Naive thymus-derived CD8-positive, alpha-beta T cell (primary cell): ENCODE measurements around the gene HELZ. TPM values are rescaled to one million over a fixed set of nuclear protein-coding genes. Genes with fewer than 3 reads are reported as not detected.

Experiments
- ATAC-seq, 2 donors: fragments of 150-1000 bp; cut with Tn5 transposase in 1 of 2; sonication (Bioruptor Pico), chemical (Tn5 transposase) in 1 of 2; 1 replicate in 1 of 2; 2 replicates in 1 of 2; pipeline ENCODE4 v1.10.0; 2021; ENCODE audit warnings: mild to moderate bottlenecking in 2 of 2, moderate library complexity in 2 of 2
- POLR2A ChIA-PET: fragments of 350-600 bp; sonication (Branson Sonifier 250); formaldehyde crosslinking; loops from one replicate; lab custom pipeline; 2021; ENCODE audit warnings: antibody characterized with exemption; lab: Charles Lee
- DNase-seq, 10 donors: peaks; one replicate each; pipeline versions ENCODE4 v3.0.0 to v3.0.0-alpha.2; 2020 to 2022
- H3K27ac Mint-ChIP-seq, 10 donors: one replicate each; pipeline ENCODE4 v1.8.0; 2020 to 2022; ENCODE audit warnings: mild to moderate bottlenecking in 10 of 10, mixed read lengths in 10 of 10, moderate library complexity in 4 of 10, inconsistent platforms in 1 of 10
- H3K27me3 Mint-ChIP-seq, 5 donors: one replicate each; pipeline ENCODE4 v1.8.0; 2021 to 2022; ENCODE audit warnings: mixed read lengths in 5 of 5
- H3K36me3 Mint-ChIP-seq, 3 donors: one replicate each; pipeline ENCODE4 v1.8.0; 2020 to 2022; ENCODE audit warnings: mixed read lengths in 3 of 3, mild to moderate bottlenecking in 2 of 3, inconsistent platforms in 1 of 3
- H3K4me1 Mint-ChIP-seq, 4 donors: one replicate each; pipeline ENCODE4 v1.8.0; 2021 to 2022; ENCODE audit warnings: mixed read lengths in 4 of 4
- H3K4me3 Mint-ChIP-seq, 10 donors: one replicate each; pipeline ENCODE4 v1.8.0; 2020 to 2022; ENCODE audit warnings: mild to moderate bottlenecking in 10 of 10, mixed read lengths in 10 of 10, moderate library complexity in 6 of 10, inconsistent platforms in 1 of 10
- H3K9me3 Mint-ChIP-seq, 9 donors: one replicate each; pipeline ENCODE4 v1.8.0; 2020 to 2022; ENCODE audit warnings: mixed read lengths in 9 of 9, mild to moderate bottlenecking in 3 of 9, inconsistent platforms in 1 of 9, moderate library complexity in 1 of 9
- polyA plus RNA-seq, 3 donors: library from polyadenylated mRNA; unstranded; fragments of 300-500 nt; fragmentation: Illumina TruSeq; gene quantifications; one replicate each; pipeline ENCODE4 v1.2.3, GENCODE V29; 2021
- total RNA-seq, 8 experiments: library from RNA in 2 of 8; stranded (reverse) in 2 of 8; gene quantifications; one replicate each; pipeline ENCODE4 v1.2.3 and lab custom pipeline; 2021 to 2026

Gene HELZ
- total and polyA plus RNA-seq, 5 experiments from 2014 or later = 43.0 to 75.1 (median 48.6) TPM

DNA sequence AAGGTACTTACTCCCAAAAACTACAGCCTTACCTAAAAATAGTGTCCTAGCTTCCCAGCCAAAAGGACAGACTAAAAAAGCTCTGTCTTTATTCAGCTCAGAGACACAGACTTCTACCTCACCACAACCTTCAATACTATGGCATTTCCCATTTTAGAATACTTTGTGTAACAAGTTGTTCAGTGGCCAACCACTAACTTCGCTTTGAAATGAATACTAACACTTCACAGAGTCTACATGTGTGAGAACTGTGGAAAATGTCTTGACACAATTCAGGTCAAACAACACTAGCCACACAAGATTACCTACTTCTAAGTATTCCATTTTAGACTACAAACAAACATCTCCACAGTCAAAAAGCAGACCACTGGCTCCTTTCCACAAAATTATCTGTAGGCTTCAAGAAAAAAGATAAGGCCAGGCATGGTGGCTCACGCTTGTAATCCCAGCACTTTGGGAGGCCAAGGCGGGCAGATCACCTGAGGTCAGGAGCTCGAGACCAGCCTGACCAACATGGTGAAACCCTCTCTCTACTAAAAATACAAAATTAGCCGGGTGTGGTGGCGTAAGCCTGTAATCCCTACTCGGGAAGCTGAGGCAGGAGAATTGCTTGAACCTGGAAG, 3.2 kb downstream of the HELZ start:
- POLR2A ChIA-PET = no interaction called here
- Mint-ChIP-seq H3K4me3 (peak overlapping the region in 7 of 10 donors; percentile 0 to 52 (median 22)), H3K36me3 (peaks cover 0 to 49% (median 3%) of the 10 kb centered on the region in 3 donors), H3K9me3 (no peaks in the 10 kb centered on the region), H3K27ac (peak overlapping the region in 2 of 10 donors; percentile 22 to 36), H3K27me3 (no peaks in the 10 kb centered on the region), H3K4me1 (peaks cover 19 to 57% (median 53%) of the 10 kb centered on the region in 4 donors)
- no peak for DNase-seq
- ATAC-seq = no peak

DNA sequence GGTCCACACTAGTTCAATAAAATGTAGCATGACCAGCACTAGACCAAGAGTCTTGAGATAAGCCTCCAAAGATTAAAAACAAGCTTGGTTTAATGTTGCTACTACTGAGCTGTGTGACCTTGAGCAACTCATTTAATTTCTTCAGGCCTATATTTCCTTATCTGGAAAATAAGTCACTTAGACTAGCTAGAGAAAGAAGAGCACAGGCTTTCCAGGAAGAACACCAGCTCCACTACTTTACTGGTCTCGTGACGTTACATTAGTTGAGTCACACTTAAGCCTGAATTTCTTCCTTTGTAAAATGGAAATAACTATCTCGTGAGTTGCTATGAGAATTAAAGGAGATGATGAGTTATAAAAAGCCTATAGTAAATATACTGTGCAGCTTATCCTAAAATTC, 5.4 kb downstream of the HELZ start:
- POLR2A ChIA-PET = no interaction called here
- Mint-ChIP-seq H3K36me3 (peaks cover 4 to 69% (median 14%) of the 10 kb centered on the region in 3 donors), H3K27me3 (no peaks in the 10 kb centered on the region), H3K4me3 (peak overlapping the region in 1 of 10 donors; percentile 31), H3K9me3 (no peaks in the 10 kb centered on the region), H3K4me1 (peaks cover 22 to 62% (median 60%) of the 10 kb centered on the region in 4 donors), H3K27ac (peak overlapping the region in 2 of 10 donors; percentile 6 to 67)
- DNase-seq (no peak), ATAC-seq (no peak)

DNA sequence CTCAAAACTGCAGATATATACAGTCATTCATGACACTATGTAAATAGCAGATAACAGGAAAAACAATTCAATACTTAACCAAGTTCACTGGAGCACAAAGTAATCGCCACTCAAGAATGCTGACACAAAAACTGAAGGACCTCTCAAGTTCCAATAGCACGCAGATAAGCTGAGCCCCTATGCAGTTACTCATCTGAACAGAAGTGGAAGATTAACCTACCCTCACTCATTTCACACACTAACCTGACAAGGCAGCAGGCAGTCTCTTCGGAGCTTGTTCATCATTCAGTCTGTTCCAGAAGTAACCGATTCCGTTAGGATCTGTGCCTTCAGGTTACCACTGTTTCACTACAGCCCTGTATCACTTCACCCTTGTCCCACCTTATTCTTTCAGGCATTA, 6.0 kb downstream of the HELZ start:
- Mint-ChIP-seq H3K4me1 (peaks cover 19 to 62% (median 61%) of the 10 kb centered on the region in 4 donors), H3K36me3 (peaks cover 9 to 74% (median 16%) of the 10 kb centered on the region in 3 donors), H3K4me3 (peak overlapping the region in 1 of 10 donors; percentile 14), H3K27me3 (no peaks in the 10 kb centered on the region), H3K27ac (peak overlapping the region in 1 of 10 donors; percentile 4), H3K9me3 (no peaks in the 10 kb centered on the region)
- POLR2A ChIA-PET = no interaction called here
- ATAC-seq (no peak), DNase-seq (no peak)

DNA sequence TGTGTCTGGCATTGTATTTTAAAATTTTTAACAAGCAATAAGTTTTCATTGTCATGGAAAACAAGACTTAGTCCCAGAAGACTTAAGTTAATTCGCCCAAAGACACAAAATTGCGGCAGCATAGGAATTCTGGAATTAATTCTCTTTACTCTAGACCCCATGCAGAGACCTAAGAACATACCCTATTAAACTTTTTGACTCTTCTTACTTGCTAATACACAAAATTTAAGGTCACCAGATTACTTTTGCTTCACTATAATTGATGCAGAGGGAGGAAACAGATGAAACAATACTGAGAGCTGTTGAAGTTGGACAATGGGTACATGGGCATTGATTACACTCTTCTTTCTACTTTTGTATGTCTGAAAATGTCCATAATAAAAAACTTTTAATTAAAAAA, 12.6 kb downstream of the HELZ start:
- Mint-ChIP-seq H3K27ac (peak overlapping the region in 1 of 10 donors; percentile 24), H3K36me3 (peaks cover 9 to 77% (median 25%) of the 10 kb centered on the region in 3 donors), H3K9me3 (no peaks in the 10 kb centered on the region), H3K4me3 (no peak overlapping the region), H3K4me1 (peaks cover 20 to 53% (median 43%) of the 10 kb centered on the region in 4 donors), H3K27me3 (no peaks in the 10 kb centered on the region)
- ATAC-seq (no peak), DNase-seq (no peak)
- POLR2A ChIA-PET = no interaction called here

DNA sequence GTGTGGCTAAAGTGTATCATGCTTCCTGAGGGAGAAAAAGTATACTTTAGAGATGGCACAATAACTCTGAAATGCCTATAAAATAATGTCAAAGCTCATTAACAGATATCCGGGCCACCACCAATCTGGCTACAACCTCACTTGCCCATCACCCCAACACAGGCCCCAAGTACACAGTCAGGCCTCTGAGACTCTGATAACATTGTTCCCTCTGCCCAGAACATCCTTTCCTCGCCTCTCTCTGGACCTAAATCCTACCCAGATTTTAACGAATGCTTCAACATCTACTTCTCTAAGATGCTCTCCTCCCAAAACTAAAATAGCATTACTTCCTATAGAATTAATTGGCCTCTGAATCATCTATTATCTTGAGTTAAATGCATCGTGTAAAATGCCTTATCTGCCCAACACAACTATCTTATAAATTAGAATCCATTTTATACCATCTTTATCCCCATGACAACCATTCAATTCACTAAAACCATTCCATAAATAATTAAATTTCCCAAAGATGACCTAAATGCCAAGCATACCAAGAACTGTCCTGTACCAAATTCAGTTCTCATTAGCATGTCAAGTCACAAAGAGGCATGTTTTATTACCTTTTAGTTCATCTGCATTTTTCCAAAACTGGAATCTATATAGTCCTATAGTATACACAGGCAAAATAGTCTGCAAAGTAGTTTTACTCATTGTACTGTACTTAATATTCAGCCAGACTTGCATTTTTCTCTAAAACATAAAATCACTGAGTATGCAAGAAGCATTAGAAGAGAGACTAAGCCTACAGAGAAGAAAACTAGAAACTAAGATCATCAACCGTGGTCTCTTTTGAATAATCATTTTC, 15.7 kb downstream of the HELZ start:
- POLR2A ChIA-PET = interaction anchor here (0.6 kb wide), 1 partner anchor 914 kb away, joined by 3 read pairs; no protein-coding TSS in a partner anchor
- no peaks in the 10 kb centered on the region for H3K27me3 Mint-ChIP-seq
- peaks cover 23 to 52% (median 50%) of the 10 kb centered on the region in 4 donors for H3K4me1 Mint-ChIP-seq
- DNase-seq (no peak), ATAC-seq (no peak)
- no peaks in the 10 kb centered on the region for H3K9me3 Mint-ChIP-seq
- H3K4me3 Mint-ChIP-seq = no peak overlapping the region
- peaks cover 3 to 70% (median 21%) of the 10 kb centered on the region in 3 donors for H3K36me3 Mint-ChIP-seq
- peak overlapping the region in 5 of 10 donors; percentile 12 to 37 (median 31) for H3K27ac Mint-ChIP-seq

DNA sequence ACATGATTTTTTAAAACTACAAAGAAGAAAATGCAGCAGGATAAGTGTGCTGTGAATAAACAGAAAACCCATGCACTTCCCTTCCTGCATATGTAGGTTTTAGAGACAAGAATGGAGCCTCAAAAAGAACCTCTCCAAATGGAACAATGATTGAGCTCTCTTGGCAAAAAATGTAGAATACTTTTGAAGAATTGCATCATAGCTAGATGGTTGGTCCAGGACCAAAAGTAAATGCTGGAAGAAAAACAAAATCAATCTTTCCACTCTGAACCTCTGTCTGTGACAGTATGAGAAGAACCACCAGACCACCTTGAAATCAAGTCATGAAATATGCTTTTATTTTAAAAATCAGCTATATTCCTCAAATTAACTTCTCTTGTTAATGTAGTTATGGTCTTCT, 17.5 kb downstream of the HELZ start:
- POLR2A ChIA-PET = interaction anchor here (0.7 kb wide), 1 partner anchor 51 kb away, joined by 3 read pairs; no protein-coding TSS in a partner anchor
- ATAC-seq (no peak), DNase-seq (no peak)
- H3K4me1 Mint-ChIP-seq = peaks cover 28 to 60% (median 52%) of the 10 kb centered on the region in 4 donors
- H3K4me3 Mint-ChIP-seq = no peak overlapping the region
- no peaks in the 10 kb centered on the region for H3K27me3 Mint-ChIP-seq
- peaks cover 0 to 65% (median 16%) of the 10 kb centered on the region in 3 donors for H3K36me3 Mint-ChIP-seq
- H3K9me3 Mint-ChIP-seq = no peaks in the 10 kb centered on the region
- peak overlapping the region in 3 of 10 donors; percentile 1 to 61 (median 36) for H3K27ac Mint-ChIP-seq

DNA sequence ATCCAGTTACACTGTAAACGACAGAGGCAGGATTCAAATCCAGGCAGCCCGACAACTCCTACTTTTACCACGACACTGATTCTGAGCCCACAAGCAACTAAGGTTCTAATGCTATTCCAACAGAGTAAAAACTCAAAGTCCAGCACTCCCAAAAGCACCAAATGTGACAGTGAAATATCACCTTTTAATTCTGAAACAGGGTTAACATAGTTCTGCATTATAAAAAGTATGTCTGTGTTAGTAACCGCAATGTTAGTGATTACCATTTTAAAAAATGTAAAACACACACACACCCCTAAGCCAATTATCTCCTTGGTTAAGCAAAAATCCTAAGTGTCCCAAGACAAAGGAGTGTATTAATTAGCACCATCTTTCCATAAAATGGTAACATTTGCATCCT, 19.7 kb downstream of the HELZ start:
- Mint-ChIP-seq H3K27me3 (no peaks in the 10 kb centered on the region), H3K36me3 (peaks cover 0 to 53% (median 13%) of the 10 kb centered on the region in 3 donors), H3K9me3 (no peaks in the 10 kb centered on the region), H3K4me1 (peaks cover 27 to 64% (median 60%) of the 10 kb centered on the region in 4 donors), H3K27ac (no peak overlapping the region), H3K4me3 (no peak overlapping the region)
- ATAC-seq = no peak
- POLR2A ChIA-PET = no interaction called here
- no peak for DNase-seq

DNA sequence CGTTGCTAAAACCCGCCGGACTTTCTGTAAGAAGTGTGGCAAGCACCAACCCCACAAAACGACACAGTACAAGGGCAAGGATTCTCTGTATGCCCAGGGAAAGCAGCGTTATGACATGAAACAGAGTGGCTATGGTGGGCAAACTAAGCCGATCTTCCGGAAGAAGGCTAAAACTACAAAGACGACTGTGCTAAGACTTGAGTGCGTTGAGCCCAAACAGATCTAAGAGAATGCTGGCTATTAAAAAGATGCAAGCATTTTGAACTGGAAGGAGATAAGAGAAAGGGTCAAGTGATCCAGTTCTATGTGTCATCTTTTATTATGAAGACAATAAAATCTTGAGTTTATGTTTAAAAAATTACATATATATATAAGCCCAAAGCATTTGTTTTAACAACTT, 20.3 kb downstream of the HELZ start:
- Mint-ChIP-seq H3K4me3 (no peak overlapping the region), H3K4me1 (peaks cover 31 to 69% (median 66%) of the 10 kb centered on the region in 4 donors), H3K27me3 (no peaks in the 10 kb centered on the region), H3K27ac (peak overlapping the region in 1 of 10 donors; percentile 21), H3K36me3 (peaks cover 0 to 53% (median 13%) of the 10 kb centered on the region in 3 donors), H3K9me3 (no peaks in the 10 kb centered on the region)
- no peak for ATAC-seq
- POLR2A ChIA-PET = no interaction called here
- DNase-seq = no peak

DNA sequence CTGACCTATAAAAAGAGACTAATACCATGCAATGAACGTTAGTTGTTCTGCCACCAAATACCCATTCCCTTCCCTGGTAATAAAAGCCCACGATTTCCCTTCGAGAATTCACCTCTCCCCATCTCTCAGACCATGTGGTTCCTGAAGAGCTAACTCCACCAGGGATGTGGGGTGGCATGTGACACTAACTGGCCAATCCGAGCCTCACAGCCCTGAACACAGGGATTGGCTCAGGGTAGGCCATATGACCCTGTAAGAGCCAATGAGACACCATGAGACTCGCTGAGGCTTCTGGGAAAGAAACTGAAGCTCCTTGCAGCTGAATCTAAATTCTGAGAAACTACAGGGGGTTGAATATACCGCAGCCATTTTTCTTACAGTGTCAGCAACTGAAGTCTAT, 21.1 kb downstream of the HELZ start:
- H3K4me1 Mint-ChIP-seq = peaks cover 30 to 68% (median 64%) of the 10 kb centered on the region in 4 donors
- H3K4me3 Mint-ChIP-seq = peak overlapping the region in 2 of 10 donors; percentile 9 to 28
- peak overlapping the region in 3 of 10 donors; percentile 8 to 58 (median 10) for H3K27ac Mint-ChIP-seq
- no peak for DNase-seq
- H3K27me3 Mint-ChIP-seq = no peaks in the 10 kb centered on the region
- peaks cover 0 to 49% (median 13%) of the 10 kb centered on the region in 3 donors for H3K36me3 Mint-ChIP-seq
- POLR2A ChIA-PET = interaction anchor here (0.7 to 1.2 kb wide), 3 partner anchors 9 to 494 kb away, joined by 3 to 4 read pairs (median 3); partner anchors contain the start of gene NOL11
- no peaks in the 10 kb centered on the region for H3K9me3 Mint-ChIP-seq
- ATAC-seq = peak in 1 of 2 donors; percentile 72

DNA sequence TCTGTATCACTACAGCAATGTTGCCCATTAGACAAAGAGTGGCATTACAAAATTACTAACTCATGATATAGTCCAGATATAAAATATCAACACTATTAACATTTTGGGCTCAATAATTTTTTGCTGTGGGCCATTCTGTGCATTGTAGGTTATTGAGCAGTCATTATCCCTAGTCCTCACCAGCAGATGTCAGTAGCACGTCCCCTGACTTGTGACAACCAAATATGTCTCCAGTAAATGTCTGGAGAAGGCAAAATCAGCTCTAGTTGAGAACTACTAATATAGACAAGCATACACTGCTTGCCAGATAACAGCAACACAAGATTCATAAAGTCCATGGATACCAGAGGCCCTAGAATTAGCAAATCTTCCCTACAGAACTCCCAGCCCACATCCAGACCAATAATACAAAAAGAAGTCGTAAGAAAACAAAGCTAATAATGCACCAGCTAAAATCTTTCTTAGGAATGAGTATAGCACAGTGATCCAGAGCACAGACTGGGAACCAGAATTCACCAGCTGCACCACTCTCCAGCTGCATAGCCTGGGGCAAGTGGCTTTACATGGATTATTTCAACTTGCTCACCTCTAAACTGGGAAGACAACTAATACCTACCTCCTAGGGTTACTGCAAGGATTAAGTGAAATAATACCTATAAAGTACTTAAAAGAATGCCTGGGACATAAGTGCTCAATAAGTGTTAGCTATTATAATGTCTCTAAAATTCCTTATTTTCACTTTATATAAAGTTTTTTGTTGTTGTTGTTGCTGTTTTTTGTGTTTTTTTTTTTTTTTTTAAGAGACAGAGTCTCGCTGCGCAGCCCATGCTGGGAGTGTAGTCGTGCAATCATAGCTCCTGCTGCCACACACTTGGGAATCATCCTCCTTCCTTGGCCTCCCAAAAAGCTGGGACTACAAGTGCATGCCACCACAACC, 23.7 kb downstream of the HELZ start:
- POLR2A ChIA-PET = no interaction called here
- H3K9me3 Mint-ChIP-seq = no peaks in the 10 kb centered on the region
- no peaks in the 10 kb centered on the region for H3K27me3 Mint-ChIP-seq
- H3K27ac Mint-ChIP-seq = peak overlapping the region in 2 of 10 donors; percentile 1
- peak overlapping the region in 1 of 10 donors; percentile 1 for H3K4me3 Mint-ChIP-seq
- H3K4me1 Mint-ChIP-seq = peaks cover 23 to 57% (median 52%) of the 10 kb centered on the region in 4 donors
- ATAC-seq (peak; percentile 37 to 79), DNase-seq (peak in 5 of 10 donors; percentile 16 to 45 (median 24))
- H3K36me3 Mint-ChIP-seq = peaks cover 4 to 36% (median 12%) of the 10 kb centered on the region in 3 donors

DNA sequence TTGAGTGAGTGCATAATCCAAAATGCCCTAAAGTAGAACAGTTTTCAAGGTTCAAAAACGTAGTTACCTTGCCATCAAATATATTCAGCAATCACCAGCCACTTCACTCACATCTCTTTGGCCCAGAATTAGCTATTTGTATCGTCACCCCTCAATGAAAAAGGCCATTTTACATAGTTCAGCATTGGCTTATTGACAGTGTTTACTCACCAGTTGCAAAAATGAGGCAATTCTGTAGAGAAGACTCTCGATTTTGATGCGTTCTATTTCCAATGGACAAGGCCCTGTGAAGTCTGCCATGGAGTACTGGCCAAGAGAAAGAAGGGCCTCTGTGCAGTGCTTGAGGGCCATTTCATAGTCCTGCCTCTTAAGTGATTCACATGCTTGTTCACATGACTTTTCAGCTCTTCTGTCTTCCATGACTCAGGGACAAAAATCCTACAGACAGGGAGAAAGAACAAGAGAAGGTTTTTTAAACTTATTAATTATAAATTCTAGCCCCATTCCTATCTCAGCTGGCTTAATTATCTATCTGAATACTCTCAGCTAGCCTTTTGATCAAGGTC, 26.5 kb downstream of the HELZ start:
- Mint-ChIP-seq H3K27ac (peak overlapping the region in 2 of 10 donors; percentile 26 to 27), H3K27me3 (no peaks in the 10 kb centered on the region), H3K9me3 (no peaks in the 10 kb centered on the region), H3K36me3 (peaks cover 4 to 21% (median 16%) of the 10 kb centered on the region in 3 donors), H3K4me3 (no peak overlapping the region), H3K4me1 (peaks cover 17 to 45% (median 37%) of the 10 kb centered on the region in 4 donors)
- no peak for ATAC-seq
- POLR2A ChIA-PET = no interaction called here
- DNase-seq = no peak
